Activated CD8-positive, alpha-beta T cell treated with anti-CD3 and anti-CD28 coated beads, Interleukin-2, amount 10 ng/mL, durations not matched to agents 7 days and 5 days (primary cell): ENCODE measurements around the gene SP8. TPM values are rescaled to one million over a fixed set of nuclear protein-coding genes. Genes with fewer than 3 reads are reported as not detected.

Experiments used
- ATAC-seq: fragments of 150-1000 bp; cut with Tn5 transposase; one replicate; pipeline ENCODE4 v1.10.0; 2021; ENCODE audit warnings: moderate library complexity
- CTCF ChIA-PET: fragments of 350-600 bp; sonication (Branson Sonifier 250); formaldehyde crosslinking; loops from one replicate; lab custom pipeline; 2021; ENCODE audit warnings: antibody characterized with exemption; lab: Charles Lee
- POLR2A ChIA-PET: fragments of 350-600 bp; sonication (Branson Sonifier 250); formaldehyde crosslinking; loops from one replicate; lab custom pipeline; 2021; ENCODE audit warnings: antibody characterized with exemption; lab: Charles Lee
- DNase-seq: peaks from one replicate; pipeline ENCODE4 v3.0.0-alpha.2; 2020
- H3K27ac Mint-ChIP-seq: one replicate; pipeline ENCODE4 v1.8.0; 2021; ENCODE audit warnings: mild to moderate bottlenecking, mixed read lengths
- H3K27me3 Mint-ChIP-seq: one replicate; pipeline ENCODE4 v1.8.0; 2021; ENCODE audit warnings: low read depth, mixed read lengths
- H3K36me3 Mint-ChIP-seq: one replicate; pipeline ENCODE4 v1.8.0; 2021; ENCODE audit warnings: low read depth, mixed read lengths
- H3K4me1 Mint-ChIP-seq: one replicate; pipeline ENCODE4 v1.8.0; 2021; ENCODE audit warnings: low read depth, mixed read lengths
- H3K4me3 Mint-ChIP-seq: one replicate; pipeline ENCODE4 v1.8.0; 2021; ENCODE audit warnings: mild to moderate bottlenecking, mixed read lengths
- H3K9me3 Mint-ChIP-seq: one replicate; pipeline ENCODE4 v1.8.0; 2022; ENCODE audit warnings: mixed read lengths; ENCODE audit not compliant: insufficient read depth
- total RNA-seq, 2 experiments: library from RNA; stranded (reverse); gene quantifications; one replicate each; pipeline ENCODE4 v1.2.3, GENCODE V29; 2021

SP8 gene
- total RNA-seq, 2 experiments from 2014 or later, result not detected

- Mint-ChIP-seq H3K9me3 (no peaks in the 10 kb centered on the region), H3K36me3 (no peaks in the 10 kb centered on the region), H3K27me3 (no peaks in the 10 kb centered on the region), H3K4me3 (no peak overlapping the region), H3K4me1 (no peaks in the 10 kb centered on the region), H3K27ac (no peak overlapping the region)
- ChIA-PET POLR2A (no interaction called here), CTCF (no interaction called here)
- no peak for ATAC-seq
- no peak for DNase-seq
Measured at GRCh38 chr7:20744954-20745446, 41.7 kb downstream of the SP8 start.

DNA sequence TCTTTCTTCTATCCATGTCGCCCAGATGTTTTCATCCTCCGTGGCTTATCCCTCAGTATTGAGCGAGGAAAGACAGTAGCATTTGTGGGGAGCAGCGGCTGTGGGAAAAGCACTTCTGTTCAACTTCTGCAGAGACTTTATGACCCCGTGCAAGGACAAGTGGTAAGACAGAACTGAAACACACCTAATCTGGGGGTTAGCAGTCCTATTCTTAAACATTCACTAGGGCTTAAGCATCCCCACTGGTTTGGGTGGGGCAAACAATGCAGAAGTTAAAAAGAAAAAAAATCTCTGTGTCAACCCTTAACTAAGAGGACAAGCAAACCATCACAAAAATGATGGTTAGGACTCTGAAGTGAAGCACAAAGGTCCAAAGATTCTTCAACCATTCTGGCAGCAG is 43.8 kb downstream of the SP8 start:
- H3K4me3 Mint-ChIP-seq, result no peak overlapping the region
- no peaks in the 10 kb centered on the region for H3K9me3 Mint-ChIP-seq
- ATAC-seq (no peak), DNase-seq (no peak)
- POLR2A ChIA-PET, result no interaction called here
- no peaks in the 10 kb centered on the region for H3K27me3 Mint-ChIP-seq
- H3K27ac Mint-ChIP-seq, result no peak overlapping the region
- CTCF ChIA-PET, result no interaction called here
- no peaks in the 10 kb centered on the region for H3K4me1 Mint-ChIP-seq
- no peaks in the 10 kb centered on the region for H3K36me3 Mint-ChIP-seq

GRCh38 chr7:20741801-20742200 is 44.9 kb downstream of the SP8 start:
- ATAC-seq (no peak), DNase-seq (no peak)
- no peaks in the 10 kb centered on the region for H3K4me1 Mint-ChIP-seq
- ChIA-PET POLR2A (no interaction called here), CTCF (no interaction called here)
- no peak overlapping the region for H3K4me3 Mint-ChIP-seq
- H3K9me3 Mint-ChIP-seq, result no peaks in the 10 kb centered on the region
- no peaks in the 10 kb centered on the region for H3K27me3 Mint-ChIP-seq
- no peaks in the 10 kb centered on the region for H3K36me3 Mint-ChIP-seq
- H3K27ac Mint-ChIP-seq, result no peak overlapping the region

DNA sequence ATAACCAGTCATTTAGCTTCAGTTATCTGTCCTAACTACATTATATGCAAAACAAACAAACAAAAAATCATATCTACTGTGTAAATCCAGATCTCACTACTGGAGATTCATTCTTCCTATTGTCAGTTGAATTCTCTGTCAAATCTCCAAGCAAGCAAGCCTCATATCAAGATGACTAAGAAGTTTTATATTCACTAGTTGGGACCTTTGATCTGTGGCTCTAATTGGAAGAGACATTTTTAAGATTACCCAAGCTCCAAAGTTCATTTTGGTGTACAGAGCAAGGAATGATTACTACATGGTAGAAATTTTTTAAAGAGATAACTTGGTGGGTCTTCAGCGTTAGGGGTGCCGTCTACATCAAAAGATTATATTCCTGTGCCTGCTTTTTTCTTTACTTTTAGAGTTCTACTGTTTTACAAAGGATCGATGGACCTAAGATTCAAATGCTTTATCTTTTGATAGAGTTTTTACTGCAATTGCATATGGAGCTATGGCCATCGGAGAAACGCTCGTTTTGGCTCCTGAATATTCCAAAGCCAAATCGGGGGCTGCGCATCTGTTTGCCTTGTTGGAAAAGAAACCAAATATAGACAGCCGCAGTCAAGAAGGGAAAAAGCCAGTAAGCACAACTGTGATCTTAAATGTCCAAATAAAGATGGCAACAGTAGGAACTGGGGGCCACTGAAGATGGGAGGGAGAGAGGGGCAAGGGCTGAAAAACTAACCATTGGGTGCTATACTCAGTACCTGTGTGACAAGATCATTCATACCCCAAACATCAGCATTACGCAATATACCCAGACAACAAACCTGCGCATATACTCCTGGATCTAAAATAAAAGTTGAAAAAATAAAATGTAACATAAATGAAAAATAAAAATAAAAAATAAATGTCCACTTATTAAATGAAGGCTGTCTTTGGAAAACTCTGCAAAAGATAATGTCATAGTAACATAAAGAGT is 47.9 kb downstream of the SP8 start:
- ChIA-PET POLR2A (no interaction called here), CTCF (no interaction called here)
- no peaks in the 10 kb centered on the region for H3K9me3 Mint-ChIP-seq
- H3K27me3 Mint-ChIP-seq, result no peaks in the 10 kb centered on the region
- no peak overlapping the region for H3K27ac Mint-ChIP-seq
- H3K36me3 Mint-ChIP-seq, result no peaks in the 10 kb centered on the region
- DNase-seq, result no peak
- H3K4me1 Mint-ChIP-seq, result no peaks in the 10 kb centered on the region
- no peak for ATAC-seq
- no peak overlapping the region for H3K4me3 Mint-ChIP-seq

GRCh38 chr7:20737840-20738448 is 48.7 kb downstream of the SP8 start:
- no peak for ATAC-seq
- H3K4me3 Mint-ChIP-seq, result no peak overlapping the region
- CTCF ChIA-PET, result no interaction called here

GRCh38 chr7:20735346-20736065 is 51.2 kb downstream of the SP8 start:
- ChIA-PET CTCF (no interaction called here), POLR2A (no interaction called here)
- H3K36me3 Mint-ChIP-seq, result no peaks in the 10 kb centered on the region

More at GRCh38 chr7:20737840-20738448, 48.7 kb downstream of the SP8 start:
- no peak for DNase-seq
- no peak overlapping the region for H3K27ac Mint-ChIP-seq
- H3K9me3 Mint-ChIP-seq, result no peaks in the 10 kb centered on the region
- no peaks in the 10 kb centered on the region for H3K4me1 Mint-ChIP-seq
- no peaks in the 10 kb centered on the region for H3K27me3 Mint-ChIP-seq
- POLR2A ChIA-PET, result no interaction called here
- no peaks in the 10 kb centered on the region for H3K36me3 Mint-ChIP-seq

More at GRCh38 chr7:20735346-20736065, 51.2 kb downstream of the SP8 start:
- no peak overlapping the region for H3K4me3 Mint-ChIP-seq
- H3K27ac Mint-ChIP-seq, result no peak overlapping the region
- no peaks in the 10 kb centered on the region for H3K27me3 Mint-ChIP-seq
- DNase-seq, result no peak
- no peaks in the 10 kb centered on the region for H3K4me1 Mint-ChIP-seq
- no peaks in the 10 kb centered on the region for H3K9me3 Mint-ChIP-seq
- ATAC-seq, result no peak

Other genes starting within 250 kb of the SP8 start
- gene ABCB5, start 171.2 kb downstream of the SP8 start, total RNA-seq, result not detected